Measurements from ENCODE around the gene EBI3.
"Not testable (repeated sequence)": the region's sequence is repeated elsewhere in the genome, so short reads cannot be mapped to it uniquely, and the experiment has no call there.

GRCh38 chr19:4237510-4237909, 8.2 kb downstream of the EBI3 start:
- not testable (repeated sequence) for TF ChIP-seq CTCF, POLR2A (IDR thresholded peaks at IDR 0.05)

Data from adrenal gland (tissue), 5 donors.